Skeletal muscle tissue (tissue), 5 donors: ENCODE data around the gene ERP44. TPM values are rescaled to one million over a fixed set of nuclear protein-coding genes. Genes with fewer than 3 reads are reported as not detected.

Source experiments
- H3K27ac ChIP-seq: one replicate; pipeline ENCODE4 v1.7.0; 2013; ENCODE audit warnings: mild to moderate bottlenecking, low read depth, low read length, inconsistent platforms
- H3K27me3 ChIP-seq, 3 donors: one replicate each; pipeline ENCODE4 v1.7.0; 2013; ENCODE audit warnings: low read length in 3 of 3; ENCODE audit not compliant: control insufficient read depth in 3 of 3, insufficient read depth in 3 of 3
- H3K36me3 ChIP-seq, 3 donors: one replicate each; pipeline ENCODE4 v1.7.0; 2013; ENCODE audit warnings: low read length in 3 of 3; ENCODE audit not compliant: control insufficient read depth in 3 of 3, insufficient read depth in 3 of 3
- H3K4me1 ChIP-seq, 3 donors: one replicate each; pipeline ENCODE4 v1.7.0; 2013; ENCODE audit warnings: low read length in 3 of 3, mild to moderate bottlenecking in 3 of 3; ENCODE audit not compliant: control insufficient read depth in 3 of 3, insufficient read depth in 3 of 3
- H3K4me3 ChIP-seq, 3 donors: one replicate each; pipeline ENCODE4 v1.7.0; 2013; ENCODE audit warnings: low read length in 3 of 3
- H3K9ac ChIP-seq, 3 donors: one replicate each; pipeline ENCODE4 v1.7.0; 2013; ENCODE audit warnings: low read length in 3 of 3, mild to moderate bottlenecking in 3 of 3, moderate library complexity in 2 of 3, low read depth in 1 of 3
- H3K9me3 ChIP-seq, 3 donors: one replicate each; pipeline ENCODE4 v1.7.0; 2013; ENCODE audit warnings: low read length in 3 of 3; ENCODE audit not compliant: control insufficient read depth in 3 of 3
- small RNA-seq: library from RNA; depleted of rRNA; stranded (forward); fragments of <200 nt; gene quantifications from one replicate; pipeline ENCODE3, GENCODE V24; 2014
- total RNA-seq: library from RNA; depleted of rRNA; stranded (reverse); fragments of >200 nt; gene quantifications from one replicate; pipeline ENCODE4 v1.2.3, GENCODE V29; 2014
- donor health status: Osteomylitis.

The ERP44 gene
- total RNA-seq, 1 donor from 2014 or later: 9.4 TPM

GRCh38 chr9:99936947-99937587 lies 161.7 kb downstream of the ERP44 start:
- no peak overlapping the region for H3K4me3 ChIP-seq
- H3K27ac ChIP-seq: no peak overlapping the region
- H3K9me3 ChIP-seq: peaks cover 0 to 3% (median 2%) of the 10 kb centered on the region in 3 donors
- H3K36me3 ChIP-seq: peaks cover 0 to 3% (median 0%) of the 10 kb centered on the region in 3 donors
- no peaks in the 10 kb centered on the region for H3K27me3 ChIP-seq
- no peaks in the 10 kb centered on the region for H3K4me1 ChIP-seq
- H3K9ac ChIP-seq: no peak overlapping the region

- Histone ChIP-seq H3K9ac (no peak overlapping the region), H3K4me3 (no peak overlapping the region), H3K4me1 (no peaks in the 10 kb centered on the region), H3K36me3 (peaks cover 0 to 5% (median 3%) of the 10 kb centered on the region in 3 donors), H3K27ac (no peak overlapping the region), H3K9me3 (no peaks in the 10 kb centered on the region), H3K27me3 (no peaks in the 10 kb centered on the region)
Observed at GRCh38 chr9:99931155-99931840, 167.5 kb downstream of the ERP44 start.

GRCh38 chr9:99929652-99930051 lies 169.1 kb downstream of the ERP44 start:
- no peak overlapping the region for H3K4me3 ChIP-seq
- no peak overlapping the region for H3K27ac ChIP-seq
- H3K9me3 ChIP-seq: peaks cover 0 to 2% (median 0%) of the 10 kb centered on the region in 3 donors
- no peaks in the 10 kb centered on the region for H3K4me1 ChIP-seq
- no peaks in the 10 kb centered on the region for H3K27me3 ChIP-seq
- H3K36me3 ChIP-seq: peaks cover 0 to 5% (median 3%) of the 10 kb centered on the region in 3 donors
- no peak overlapping the region for H3K9ac ChIP-seq

Small RNA genes within 50 kb of the gene (small RNA-seq; reads per million reads assigned to genes)
- not detected for gene RN7SL75P

Other genes starting within 250 kb of the ERP44 start
- gene STX17, start 192.3 kb downstream of the ERP44 start, total RNA-seq: 18.3 TPM
- gene INVS, start 243 bp upstream of the ERP44 start, total RNA-seq: 24.0 TPM